Fibroblast of pulmonary artery (primary cell): ENCODE data around the gene ERC2.

Experiments
- DNase-seq: peaks from one replicate; pipeline ENCODE4 v3.0.0-alpha.2; 2010; ENCODE audit warnings: low read depth
- H3K4me3 ChIP-seq: replicated peaks from 2 replicates; pipeline ENCODE4 v1.5.1; 2011; ENCODE audit warnings: low read depth, mild to moderate bottlenecking, control low read depth, low read length, moderate library complexity
- TF ChIP-seq, protein P1 (sequence below): IDR thresholded peaks from 2 replicates; pipeline ENCODE4 v1.5.1; 2011; ENCODE audit warnings: mild to moderate bottlenecking, control low read depth, low read length, inconsistent platforms; ENCODE audit errors: missing control alignments

ERC2 gene

DNA sequence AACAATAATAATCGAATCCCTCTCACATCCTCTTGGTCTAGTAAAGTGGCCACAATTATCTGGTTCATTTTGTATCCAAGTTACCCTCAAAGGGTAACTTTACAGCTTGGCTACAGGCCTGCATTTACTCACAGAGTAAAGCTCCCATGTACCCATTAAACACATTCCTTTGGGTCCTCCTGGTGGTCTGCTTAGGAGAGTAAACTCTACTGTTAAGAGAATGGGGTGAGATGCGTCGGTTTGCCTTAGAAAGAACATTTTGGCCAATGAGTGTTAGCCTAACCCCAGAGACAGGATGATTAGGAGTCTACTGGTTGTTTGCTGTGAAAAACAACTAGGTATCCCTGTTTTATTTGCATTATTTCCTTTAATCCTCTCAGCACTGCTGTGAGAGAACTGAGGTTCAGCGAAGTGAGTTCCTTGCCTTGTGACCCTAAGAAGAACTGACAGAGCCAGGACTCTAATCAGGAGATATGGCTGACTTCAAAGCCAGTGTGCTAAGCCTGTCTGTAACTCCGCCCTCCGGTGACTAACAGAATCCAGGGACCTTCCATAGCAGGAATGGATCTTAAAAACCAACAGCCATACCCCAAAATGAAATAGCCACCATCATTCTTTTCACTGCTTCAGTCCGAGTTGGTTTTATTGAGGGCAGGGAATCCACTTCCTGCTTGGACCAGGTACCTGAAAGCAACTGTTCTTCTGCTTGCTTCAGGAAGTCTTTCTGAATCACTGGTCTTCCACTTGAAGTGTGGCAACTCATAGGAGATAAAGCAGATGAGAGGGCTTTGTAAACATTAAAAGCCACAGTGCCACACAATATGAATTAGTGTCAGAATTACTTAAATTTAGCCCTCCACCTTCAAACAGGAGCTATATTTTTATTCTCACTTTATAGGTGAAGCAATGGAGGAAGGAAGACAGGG, 663.8 kb downstream of the ERC2 start:
- DNase-seq: no peak
- no peak overlapping the region for H3K4me3 ChIP-seq
- TF ChIP-seq, protein P1, sequence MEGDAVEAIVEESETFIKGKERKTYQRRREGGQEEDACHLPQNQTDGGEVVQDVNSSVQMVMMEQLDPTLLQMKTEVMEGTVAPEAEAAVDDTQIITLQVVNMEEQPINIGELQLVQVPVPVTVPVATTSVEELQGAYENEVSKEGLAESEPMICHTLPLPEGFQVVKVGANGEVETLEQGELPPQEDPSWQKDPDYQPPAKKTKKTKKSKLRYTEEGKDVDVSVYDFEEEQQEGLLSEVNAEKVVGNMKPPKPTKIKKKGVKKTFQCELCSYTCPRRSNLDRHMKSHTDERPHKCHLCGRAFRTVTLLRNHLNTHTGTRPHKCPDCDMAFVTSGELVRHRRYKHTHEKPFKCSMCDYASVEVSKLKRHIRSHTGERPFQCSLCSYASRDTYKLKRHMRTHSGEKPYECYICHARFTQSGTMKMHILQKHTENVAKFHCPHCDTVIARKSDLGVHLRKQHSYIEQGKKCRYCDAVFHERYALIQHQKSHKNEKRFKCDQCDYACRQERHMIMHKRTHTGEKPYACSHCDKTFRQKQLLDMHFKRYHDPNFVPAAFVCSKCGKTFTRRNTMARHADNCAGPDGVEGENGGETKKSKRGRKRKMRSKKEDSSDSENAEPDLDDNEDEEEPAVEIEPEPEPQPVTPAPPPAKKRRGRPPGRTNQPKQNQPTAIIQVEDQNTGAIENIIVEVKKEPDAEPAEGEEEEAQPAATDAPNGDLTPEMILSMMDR: no peak

DNA sequence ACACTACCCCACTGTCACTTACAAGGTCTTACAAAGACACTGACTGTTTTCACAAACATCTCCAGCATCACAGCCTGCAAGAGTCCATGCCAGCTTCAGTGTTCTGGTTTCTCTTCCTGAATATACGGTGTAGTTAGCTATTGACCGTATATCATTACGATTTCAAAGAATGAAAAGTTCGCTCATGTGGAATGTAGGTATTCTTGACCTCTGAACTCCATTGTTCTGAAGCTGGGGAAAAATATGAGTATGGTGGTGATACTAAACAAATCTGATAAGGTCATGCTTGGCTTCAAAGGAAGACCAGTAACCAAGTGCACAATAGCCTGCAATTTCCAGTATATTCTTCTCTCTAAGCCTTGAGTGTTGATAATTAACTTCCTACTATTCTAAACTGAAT, 665.5 kb downstream of the ERC2 start:
- TF ChIP-seq, protein P1: no peak
- no peak overlapping the region for H3K4me3 ChIP-seq
- DNase-seq: no peak

DNA sequence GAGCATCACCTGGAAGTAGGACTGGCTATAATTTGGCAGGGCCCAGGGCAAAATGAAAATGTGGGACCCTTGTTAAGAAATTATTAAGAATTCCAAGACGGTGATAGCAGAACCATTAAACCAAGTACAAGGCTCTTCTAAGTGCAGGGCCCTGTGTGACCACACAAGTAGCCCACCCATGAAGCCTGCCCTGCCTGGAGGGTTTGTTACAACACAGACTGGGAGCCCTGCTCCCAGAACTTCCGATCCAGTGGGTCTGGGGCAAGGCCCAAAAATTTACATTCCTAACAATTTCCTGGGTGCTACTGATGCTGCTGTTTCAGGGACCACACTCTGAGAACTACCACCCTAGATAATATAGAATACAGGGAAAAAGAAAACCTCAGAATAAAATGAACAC, 666.6 kb downstream of the ERC2 start:
- no peak for DNase-seq
- no peak overlapping the region for H3K4me3 ChIP-seq
- TF ChIP-seq, protein P1: no peak

DNA sequence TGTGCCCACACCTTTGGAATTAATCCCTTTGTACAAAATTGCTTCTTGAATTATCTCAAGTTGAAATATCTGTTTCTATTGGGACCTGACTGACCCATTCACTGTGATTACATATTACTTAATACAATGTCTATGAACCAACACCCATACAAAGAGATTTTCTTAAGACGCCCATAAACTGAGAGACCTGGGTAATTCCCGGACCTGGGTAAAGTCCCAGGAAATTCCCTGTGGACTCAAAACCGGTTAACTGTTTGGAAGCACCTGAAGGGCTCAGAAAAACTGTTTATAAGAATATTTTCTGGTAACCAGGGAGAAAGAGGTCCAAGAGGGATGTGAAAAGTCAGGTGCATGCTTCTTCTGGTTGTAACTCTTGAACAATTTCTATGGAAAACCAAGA, 667.2 kb downstream of the ERC2 start:
- DNase-seq: no peak
- TF ChIP-seq, protein P1: no peak
- H3K4me3 ChIP-seq: no peak overlapping the region

DNA sequence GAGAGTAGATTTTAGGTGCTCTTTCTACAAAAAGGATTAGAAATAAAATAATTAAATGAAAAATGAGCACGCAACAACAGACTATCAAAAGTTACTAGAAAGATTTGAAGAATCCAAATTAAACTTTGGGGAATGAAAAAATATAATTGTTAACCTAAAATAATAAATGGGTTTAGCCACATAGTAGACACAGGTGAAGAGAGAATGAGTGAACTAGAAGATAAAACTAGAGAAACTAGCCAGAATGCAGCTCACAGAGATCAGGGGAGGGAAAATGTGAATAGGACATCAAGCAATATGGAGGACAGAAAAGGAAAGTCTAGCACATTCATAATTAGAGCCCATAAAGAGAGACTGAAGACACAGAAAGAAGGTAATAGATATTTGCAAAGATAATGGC, 670.5 kb downstream of the ERC2 start:
- no peak for DNase-seq
- H3K4me3 ChIP-seq: no peak overlapping the region
- TF ChIP-seq, protein P1: no peak

DNA sequence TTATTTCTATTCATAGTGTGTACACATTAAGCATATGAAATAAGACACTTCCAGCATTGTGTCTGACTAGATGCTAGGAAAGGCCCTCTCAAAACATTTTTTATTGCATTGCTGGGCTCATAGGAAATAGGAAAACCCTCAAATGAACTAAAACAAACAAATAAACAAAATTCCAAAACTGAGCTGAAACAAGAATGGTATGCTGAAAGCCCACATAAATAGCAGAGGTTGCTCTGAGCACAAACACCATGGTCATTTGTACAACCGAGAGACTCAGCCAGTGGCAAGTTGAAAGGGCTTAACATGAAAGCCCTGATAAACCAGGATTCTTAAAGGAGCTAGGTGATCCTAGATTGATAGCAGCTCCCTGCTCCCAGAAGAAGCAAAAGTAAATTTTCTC, 671.2 kb downstream of the ERC2 start:
- no peak for DNase-seq
- TF ChIP-seq, protein P1: no peak
- H3K4me3 ChIP-seq: no peak overlapping the region

DNA sequence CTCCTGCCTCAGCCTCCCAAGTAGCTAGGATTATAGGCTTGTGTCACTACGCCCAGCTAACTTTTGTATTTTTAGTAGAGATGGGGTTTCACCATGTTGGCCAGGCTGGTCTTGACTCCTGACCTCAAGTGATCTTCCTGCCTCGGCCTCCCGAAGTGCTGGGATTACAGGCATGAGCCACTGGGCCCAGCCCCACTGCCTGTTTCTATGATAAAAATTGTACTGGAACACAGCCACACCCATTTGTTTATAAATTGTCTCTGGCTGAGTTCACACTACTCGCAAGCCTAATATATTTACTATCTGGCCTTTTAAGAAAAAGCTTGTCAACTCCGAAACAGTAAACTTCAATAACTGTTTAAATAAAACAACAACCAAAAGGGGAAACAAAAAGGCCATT, 671.7 kb downstream of the ERC2 start:
- H3K4me3 ChIP-seq: no peak overlapping the region
- TF ChIP-seq, protein P1: no peak
- no peak for DNase-seq
